Lower leg skin (tissue), 3 donors: ENCODE results near the gene EIF3M.

Experiments used
- POLR2A ChIP-seq, 2 donors: fragments of 450-650 bp; IDR thresholded peaks; one replicate each; pipeline ENCODE4 v1.6.1; 2016 to 2017; ENCODE audit warnings: antibody characterized with exemption in 2 of 2, mild to moderate bottlenecking in 1 of 2, moderate library complexity in 1 of 2
- TF ChIP-seq, protein P1 (sequence below), 3 donors: fragments of 450-650 bp; IDR thresholded peaks; one replicate each; pipeline ENCODE4 v1.5.1; 2016; ENCODE audit warnings: antibody characterized with exemption in 3 of 3, mild to moderate bottlenecking in 3 of 3, moderate library complexity in 2 of 3

DNA sequence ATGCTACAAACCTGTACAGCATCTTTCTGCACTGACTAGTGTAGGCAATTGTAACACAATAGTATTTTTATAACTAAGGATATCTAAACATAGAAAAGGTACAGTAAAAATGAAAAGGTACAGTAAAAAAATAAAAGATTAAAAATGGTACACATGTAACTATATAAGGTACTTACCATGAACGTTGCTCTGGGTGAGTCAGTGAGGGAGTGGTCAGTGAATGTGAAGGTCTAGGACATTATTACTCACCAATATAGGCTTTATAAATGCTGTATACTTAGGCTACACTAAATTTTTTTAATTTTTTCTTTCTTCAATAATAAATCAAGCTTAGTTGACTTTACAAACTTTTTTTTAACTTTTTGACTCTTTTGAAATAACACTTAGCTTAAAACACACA, 59.9 kb downstream of the EIF3M start:
- TF ChIP-seq, protein P1, sequence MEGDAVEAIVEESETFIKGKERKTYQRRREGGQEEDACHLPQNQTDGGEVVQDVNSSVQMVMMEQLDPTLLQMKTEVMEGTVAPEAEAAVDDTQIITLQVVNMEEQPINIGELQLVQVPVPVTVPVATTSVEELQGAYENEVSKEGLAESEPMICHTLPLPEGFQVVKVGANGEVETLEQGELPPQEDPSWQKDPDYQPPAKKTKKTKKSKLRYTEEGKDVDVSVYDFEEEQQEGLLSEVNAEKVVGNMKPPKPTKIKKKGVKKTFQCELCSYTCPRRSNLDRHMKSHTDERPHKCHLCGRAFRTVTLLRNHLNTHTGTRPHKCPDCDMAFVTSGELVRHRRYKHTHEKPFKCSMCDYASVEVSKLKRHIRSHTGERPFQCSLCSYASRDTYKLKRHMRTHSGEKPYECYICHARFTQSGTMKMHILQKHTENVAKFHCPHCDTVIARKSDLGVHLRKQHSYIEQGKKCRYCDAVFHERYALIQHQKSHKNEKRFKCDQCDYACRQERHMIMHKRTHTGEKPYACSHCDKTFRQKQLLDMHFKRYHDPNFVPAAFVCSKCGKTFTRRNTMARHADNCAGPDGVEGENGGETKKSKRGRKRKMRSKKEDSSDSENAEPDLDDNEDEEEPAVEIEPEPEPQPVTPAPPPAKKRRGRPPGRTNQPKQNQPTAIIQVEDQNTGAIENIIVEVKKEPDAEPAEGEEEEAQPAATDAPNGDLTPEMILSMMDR (IDR thresholded peaks at IDR 0.05): no peak
- no peak for TF ChIP-seq POLR2A (IDR thresholded peaks at IDR 0.05)
